Keratinocyte (primary cell): ENCODE data around the gene RBM44. TPM values are rescaled to one million over a fixed set of nuclear protein-coding genes. Genes with fewer than 3 reads are reported as not detected.

Experiments
- DNase-seq: peaks from one replicate; pipeline ENCODE4 v3.0.0-alpha.2; 2011; ENCODE audit warnings: low read depth, missing footprints, low spot score
- FAIRE-seq: peaks from 2 replicates; lab custom pipeline; 2011; peaks lifted over from hg19 to GRCh38; lab: Jason Lieb, UNC
- H2AFZ ChIP-seq: 2 replicates; pipeline ENCODE4 v1.6.0; 2012; ENCODE audit warnings: low read length, control low read depth, inconsistent platforms; ENCODE audit not compliant: control insufficient read depth
- H3K27ac ChIP-seq: 2 replicates; pipeline ENCODE4 v1.5.1; 2011; ENCODE audit warnings: low read length; ENCODE audit not compliant: control insufficient read depth, insufficient read depth
- H3K27me3 ChIP-seq: 3 replicates; pipeline ENCODE4 v1.6.0; 2011; ENCODE audit warnings: low read length; ENCODE audit not compliant: control insufficient read depth, insufficient read depth; ENCODE audit errors: extremely low read depth
- H3K36me3 ChIP-seq, 2 experiments: 2 replicates in 1 of 2; 3 replicates in 1 of 2; pipeline ENCODE4 v1.5.1; 2011; ENCODE audit warnings: low read length in 2 of 2, mild to moderate bottlenecking in 1 of 2; ENCODE audit not compliant: control insufficient read depth in 2 of 2, insufficient read depth in 2 of 2; ENCODE audit errors: extremely low read depth in 1 of 2
- H3K4me1 ChIP-seq: 3 replicates; pipeline ENCODE4 v1.5.1; 2011; ENCODE audit warnings: low read length; ENCODE audit not compliant: control insufficient read depth, insufficient read depth; ENCODE audit errors: extremely low read depth
- H3K4me2 ChIP-seq: 3 replicates; pipeline ENCODE4 v1.6.0; 2011; ENCODE audit warnings: low read depth, low read length; ENCODE audit not compliant: control insufficient read depth, insufficient read depth; ENCODE audit errors: extremely low read depth
- H3K4me3 ChIP-seq, 3 experiments: fragments of 200-600 bp in 1 of 3; sonication (generic) in 1 of 3; 2 replicates in 2 of 3; 3 replicates in 1 of 3; pipeline ENCODE4 v1.5.1; 2011 to 2016; ENCODE audit warnings: low read length in 3 of 3, mild to moderate bottlenecking in 3 of 3, control low read depth in 2 of 3, inconsistent platforms in 1 of 3, low read depth in 1 of 3, mixed read lengths in 1 of 3, mixed run types in 1 of 3, moderate library complexity in 1 of 3; ENCODE audit not compliant: control insufficient read depth in 2 of 3, insufficient read depth in 2 of 3; ENCODE audit errors: extremely low read depth in 1 of 3
- H3K79me2 ChIP-seq: 2 replicates; pipeline ENCODE4 v1.6.0; 2012; ENCODE audit warnings: low read length; ENCODE audit not compliant: control insufficient read depth, insufficient read depth
- H3K9ac ChIP-seq: 3 replicates; pipeline ENCODE4 v1.6.0; 2011; ENCODE audit warnings: low read length; ENCODE audit not compliant: control insufficient read depth, insufficient read depth; ENCODE audit errors: extremely low read depth
- H3K9me1 ChIP-seq: 3 replicates; pipeline ENCODE4 v1.6.0; 2011; ENCODE audit warnings: low read length; ENCODE audit not compliant: control insufficient read depth, insufficient read depth; ENCODE audit errors: extremely low read depth
- H3K9me3 ChIP-seq: 2 replicates; pipeline ENCODE4 v1.5.1; 2012; ENCODE audit warnings: low read depth, low read length; ENCODE audit not compliant: control insufficient read depth
- H4K20me1 ChIP-seq: 3 replicates; pipeline ENCODE4 v1.6.0; 2011; ENCODE audit warnings: low read length; ENCODE audit not compliant: control insufficient read depth, insufficient read depth; ENCODE audit errors: extremely low read depth
- EZH2 ChIP-seq: IDR thresholded peaks from one replicate; pipeline ENCODE4 v1.6.1; 2012; ENCODE audit warnings: inconsistent platforms, mild to moderate bottlenecking, low read length, moderate library complexity
- dilution Hi-C: fragments of 300-500 bp; cut with MboI; formaldehyde crosslinking; loops from one replicate; pipeline ENCODE4 v1.7.0; 2020; ENCODE audit warnings: low sequenced_read_pairs; ENCODE audit not compliant: extremely low pct_ligation_motif_present
- polyA plus RNA-seq, 5 experiments: library from polyadenylated mRNA; depleted of rRNA in 3 of 5; stranded (reverse) in 3 of 5; stranded (forward) in 1 of 5; unstranded in 1 of 5; fragments of >200 nt; gene quantifications; 1 replicate in 1 of 5; 2 replicates in 3 of 5; 3 replicates in 1 of 5; pipeline versions ENCODE4 v1.2.1 to v1.2.3, GENCODE V29; 2011 to 2012; ENCODE audit warnings: missing spikeins in 2 of 5, low read depth in 1 of 5, low replicate concordance in 1 of 5
- TF ChIP-seq, protein P1 (sequence below), 3 experiments: IDR thresholded peaks in 1 of 3; conservative IDR thresholded peaks in 1 of 3; optimal IDR thresholded peaks in 1 of 3; 2 replicates in 2 of 3; 3 replicates in 1 of 3; pipeline versions ENCODE3 to v1.5.1; 2011; ENCODE audit warnings: low read length in 3 of 3, mild to moderate bottlenecking in 3 of 3, moderate library complexity in 2 of 3, control low read depth in 1 of 3, inconsistent platforms in 1 of 3; ENCODE audit not compliant: insufficient read depth in 2 of 3; ENCODE audit errors: extremely low read depth in 1 of 3

Gene RBM44
- polyA plus RNA-seq, 1 donor (not counting 4 experiments of a cell fraction or from before 2014, with no cell fraction given), result 0.14 TPM

DNA sequence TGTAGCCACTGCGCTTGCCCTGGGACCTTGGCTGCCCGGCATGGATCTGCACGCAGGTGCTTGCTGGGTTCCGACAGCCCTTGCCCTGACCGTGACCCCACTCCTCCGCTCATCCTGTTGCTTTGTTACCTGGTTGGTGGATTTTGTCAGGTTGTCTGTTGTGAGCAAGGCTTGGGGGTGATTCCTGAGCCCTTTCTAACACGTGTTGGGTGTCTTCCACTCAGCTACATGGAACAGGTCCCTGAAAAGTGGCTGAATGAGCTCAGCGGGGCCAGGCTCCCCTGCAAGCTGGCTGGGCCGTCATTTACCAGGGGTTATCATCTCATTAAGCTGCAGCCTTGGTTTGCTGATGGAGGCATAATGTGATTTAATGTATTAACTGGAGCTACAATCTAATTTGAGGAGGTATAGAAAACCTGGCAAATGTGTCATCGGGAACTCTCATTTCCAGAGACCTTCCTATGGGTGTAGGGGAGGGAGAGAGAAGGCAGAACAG is 85.4 kb downstream of the RBM44 start:
- H3K9me1 ChIP-seq, result no peaks in the 10 kb centered on the region
- DNase-seq (no peak), FAIRE-seq (no peak)
- no peak overlapping the region for H2AFZ ChIP-seq
- H3K9me3 ChIP-seq, result no peaks in the 10 kb centered on the region
- H3K4me1 ChIP-seq, result peaks cover 2% of the 10 kb centered on the region
- H3K36me3 ChIP-seq, result no peaks in the 10 kb centered on the region
- dilution Hi-C loops, result no loop called here
- no peak overlapping the region for H3K4me2 ChIP-seq
- no peaks in the 10 kb centered on the region for H3K27me3 ChIP-seq
- H4K20me1 ChIP-seq, result no peaks in the 10 kb centered on the region
- H3K4me3 ChIP-seq, result no peak overlapping the region
- H3K9ac ChIP-seq, result no peak overlapping the region
- H3K27ac ChIP-seq, result no peak overlapping the region
- TF ChIP-seq, protein P1, sequence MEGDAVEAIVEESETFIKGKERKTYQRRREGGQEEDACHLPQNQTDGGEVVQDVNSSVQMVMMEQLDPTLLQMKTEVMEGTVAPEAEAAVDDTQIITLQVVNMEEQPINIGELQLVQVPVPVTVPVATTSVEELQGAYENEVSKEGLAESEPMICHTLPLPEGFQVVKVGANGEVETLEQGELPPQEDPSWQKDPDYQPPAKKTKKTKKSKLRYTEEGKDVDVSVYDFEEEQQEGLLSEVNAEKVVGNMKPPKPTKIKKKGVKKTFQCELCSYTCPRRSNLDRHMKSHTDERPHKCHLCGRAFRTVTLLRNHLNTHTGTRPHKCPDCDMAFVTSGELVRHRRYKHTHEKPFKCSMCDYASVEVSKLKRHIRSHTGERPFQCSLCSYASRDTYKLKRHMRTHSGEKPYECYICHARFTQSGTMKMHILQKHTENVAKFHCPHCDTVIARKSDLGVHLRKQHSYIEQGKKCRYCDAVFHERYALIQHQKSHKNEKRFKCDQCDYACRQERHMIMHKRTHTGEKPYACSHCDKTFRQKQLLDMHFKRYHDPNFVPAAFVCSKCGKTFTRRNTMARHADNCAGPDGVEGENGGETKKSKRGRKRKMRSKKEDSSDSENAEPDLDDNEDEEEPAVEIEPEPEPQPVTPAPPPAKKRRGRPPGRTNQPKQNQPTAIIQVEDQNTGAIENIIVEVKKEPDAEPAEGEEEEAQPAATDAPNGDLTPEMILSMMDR (optimal IDR thresholded peaks at IDR 0.05 in 1 of 3, IDR thresholded peaks at IDR 0.05 in 1 of 3, conservative IDR thresholded peaks at IDR 0.05 in 1 of 3; ENCODE audit: extremely low read depth in 1 of 3, insufficient read depth in 2 of 3, low read length in 3 of 3), result no peak
- TF ChIP-seq EZH2, result no peak
- H3K79me2 ChIP-seq, result no peaks in the 10 kb centered on the region

DNA sequence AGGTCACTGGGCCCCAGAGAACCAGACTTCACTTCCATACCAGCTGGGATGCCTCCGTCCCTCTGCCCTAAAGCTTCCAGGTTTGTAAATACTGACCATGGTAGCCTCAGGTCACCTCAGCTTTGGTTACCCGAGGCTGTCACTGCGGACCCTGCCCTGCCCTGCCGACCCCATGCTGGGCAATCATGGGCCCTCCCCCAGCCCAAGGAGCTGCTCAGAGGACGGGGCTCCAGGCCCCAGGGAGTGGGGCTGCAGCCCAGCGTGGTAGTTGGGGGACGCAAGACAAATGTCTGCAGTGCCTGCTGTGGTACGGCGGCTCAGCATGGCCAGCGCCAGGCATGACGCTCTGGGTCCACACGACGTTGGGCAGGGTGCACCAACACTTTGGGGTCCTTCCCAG is 86.1 kb downstream of the RBM44 start:
- FAIRE-seq (no peak), DNase-seq (no peak)
- no peaks in the 10 kb centered on the region for H3K9me1 ChIP-seq
- no peaks in the 10 kb centered on the region for H3K79me2 ChIP-seq
- H3K36me3 ChIP-seq, result no peaks in the 10 kb centered on the region
- H3K4me3 ChIP-seq, result no peak overlapping the region
- no peaks in the 10 kb centered on the region for H4K20me1 ChIP-seq
- no peak overlapping the region for H3K9ac ChIP-seq
- no peak overlapping the region for H3K27ac ChIP-seq
- no peak overlapping the region for H2AFZ ChIP-seq
- no peaks in the 10 kb centered on the region for H3K27me3 ChIP-seq
- H3K4me1 ChIP-seq, result no peaks in the 10 kb centered on the region
- dilution Hi-C loops, result no loop called here
- TF ChIP-seq EZH2, result no peak
- TF ChIP-seq, protein P1 (optimal IDR thresholded peaks at IDR 0.05 in 1 of 3, IDR thresholded peaks at IDR 0.05 in 1 of 3, conservative IDR thresholded peaks at IDR 0.05 in 1 of 3; ENCODE audit: extremely low read depth in 1 of 3, insufficient read depth in 2 of 3, low read length in 3 of 3), result no peak
- no peaks in the 10 kb centered on the region for H3K9me3 ChIP-seq
- H3K4me2 ChIP-seq, result no peak overlapping the region
